ENCODE results near the gene IGFLR1.

Gene IGFLR1

GRCh38 chr19:35742121-35742724 lies at the start of gene IGFLR1:
TSS of gene IGFLR1 (minus strand) at chr19:35742452. CDS start at chr19:35741180, 1,272 bp downstream.
- peak; percentile 61 to 66 for DNase-seq

GRCh38 chr19:35791814-35792279 lies 49.6 kb upstream of the IGFLR1 start:
- no peak for DNase-seq

GRCh38 chr19:35790981-35791813 lies 48.9 kb upstream of the IGFLR1 start:
- DNase-seq: no peak

GRCh38 chr19:35789978-35790944 lies 48.0 kb upstream of the IGFLR1 start:
- DNase-seq: no peak

- DNase-seq: no peak
Observed at GRCh38 chr19:35789195-35789977, 47.1 kb upstream of the IGFLR1 start.

GRCh38 chr19:35788205-35788960 lies 46.1 kb upstream of the IGFLR1 start:
- DNase-seq: no peak

- no peak for DNase-seq
Observed at GRCh38 chr19:35787227-35787799, 45.1 kb upstream of the IGFLR1 start.

GRCh38 chr19:35786299-35787160 lies 44.3 kb upstream of the IGFLR1 start:
- DNase-seq: no peak

GRCh38 chr19:35785339-35785627 lies 43.0 kb upstream of the IGFLR1 start:
- no peak for DNase-seq

GRCh38 chr19:35784503-35785338 lies 42.5 kb upstream of the IGFLR1 start:
- DNase-seq: no peak

GRCh38 chr19:35783469-35784434 lies 41.5 kb upstream of the IGFLR1 start:
- DNase-seq: no peak

GRCh38 chr19:35782589-35782988 lies 40.3 kb upstream of the IGFLR1 start:
- no peak for DNase-seq

- no peak for DNase-seq
Observed at GRCh38 chr19:35781650-35782049, 39.4 kb upstream of the IGFLR1 start.

- DNase-seq: no peak
Observed at GRCh38 chr19:35780717-35781116, 38.5 kb upstream of the IGFLR1 start.

- no peak for DNase-seq
Observed at GRCh38 chr19:35780058-35780457, 37.8 kb upstream of the IGFLR1 start.

GRCh38 chr19:35779033-35779432 lies 36.8 kb upstream of the IGFLR1 start:
- no peak for DNase-seq

GRCh38 chr19:35777961-35778360 lies 35.7 kb upstream of the IGFLR1 start:
- DNase-seq: no peak
